22Rv1 (cell line): ENCODE data around the gene MYH10.

Experiments
- ZFX ChIP-seq: fragments of 450-650 bp; IDR thresholded peaks from 2 replicates; pipeline ENCODE4 v1.6.1; 2017; ENCODE audit warnings: antibody characterized with exemption, borderline replicate concordance
- TF ChIP-seq, protein P1 (sequence below): fragments of 450-650 bp; IDR thresholded peaks from 2 replicates; pipeline ENCODE4 v1.5.1; 2017; ENCODE audit warnings: mild to moderate bottlenecking

GRCh38 chr17:8665684-8666083 is 35.2 kb upstream of the MYH10 start:
- TF ChIP-seq, protein P1, sequence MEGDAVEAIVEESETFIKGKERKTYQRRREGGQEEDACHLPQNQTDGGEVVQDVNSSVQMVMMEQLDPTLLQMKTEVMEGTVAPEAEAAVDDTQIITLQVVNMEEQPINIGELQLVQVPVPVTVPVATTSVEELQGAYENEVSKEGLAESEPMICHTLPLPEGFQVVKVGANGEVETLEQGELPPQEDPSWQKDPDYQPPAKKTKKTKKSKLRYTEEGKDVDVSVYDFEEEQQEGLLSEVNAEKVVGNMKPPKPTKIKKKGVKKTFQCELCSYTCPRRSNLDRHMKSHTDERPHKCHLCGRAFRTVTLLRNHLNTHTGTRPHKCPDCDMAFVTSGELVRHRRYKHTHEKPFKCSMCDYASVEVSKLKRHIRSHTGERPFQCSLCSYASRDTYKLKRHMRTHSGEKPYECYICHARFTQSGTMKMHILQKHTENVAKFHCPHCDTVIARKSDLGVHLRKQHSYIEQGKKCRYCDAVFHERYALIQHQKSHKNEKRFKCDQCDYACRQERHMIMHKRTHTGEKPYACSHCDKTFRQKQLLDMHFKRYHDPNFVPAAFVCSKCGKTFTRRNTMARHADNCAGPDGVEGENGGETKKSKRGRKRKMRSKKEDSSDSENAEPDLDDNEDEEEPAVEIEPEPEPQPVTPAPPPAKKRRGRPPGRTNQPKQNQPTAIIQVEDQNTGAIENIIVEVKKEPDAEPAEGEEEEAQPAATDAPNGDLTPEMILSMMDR = no peak
- no peak for TF ChIP-seq ZFX
